ENCODE results near the gene RAPGEF1. TPM values are rescaled to one million over a fixed set of nuclear protein-coding genes. Genes with fewer than 3 reads are reported as not detected.

Gene RAPGEF1
- total RNA-seq, 1 donor from 2014 or later, result 33.3 TPM

DNA sequence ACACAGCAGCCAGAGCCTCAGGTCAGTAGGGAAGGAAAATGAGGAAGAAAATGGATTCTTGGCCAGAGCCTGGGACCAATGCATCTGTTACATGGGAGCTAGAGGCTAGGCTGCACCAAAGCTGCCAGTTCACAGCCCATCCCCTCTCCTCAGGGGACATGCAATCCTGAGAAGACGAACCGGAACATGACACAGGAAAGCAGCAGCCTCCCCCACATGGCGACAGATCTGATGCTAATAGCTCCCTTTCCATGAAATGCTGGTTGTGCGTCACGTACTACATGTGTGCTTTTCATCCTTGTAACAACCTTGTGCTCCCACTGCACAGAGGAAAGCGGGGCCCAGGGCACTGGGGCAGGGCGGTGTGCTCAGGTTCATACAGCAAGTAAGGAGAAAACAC is 127.0 kb downstream of the RAPGEF1 start:
- Mint-ChIP-seq H3K27me3 (ENCODE audit: insufficient read depth, low read depth) (peaks cover 4% of the 10 kb centered on the region), H3K27ac (no peak overlapping the region), H3K9me3 (no peaks in the 10 kb centered on the region), H3K4me3 (no peak overlapping the region), H3K36me3 (peaks cover 17% of the 10 kb centered on the region), H3K4me1 (peaks cover 24% of the 10 kb centered on the region)
- DNase-seq (ENCODE audit: low spot score), result no peak
- H3K79me2 ChIP-seq (ENCODE audit: low read depth), result no peaks in the 10 kb centered on the region
- no peak overlapping the region for H3K9ac ChIP-seq
- H3K9me3 ChIP-seq (ENCODE audit: low read depth), result no peaks in the 10 kb centered on the region
- H3K27ac ChIP-seq, result no peak overlapping the region
- peaks cover 24% of the 10 kb centered on the region for H3K4me1 ChIP-seq
- H3K27me3 ChIP-seq, result no peaks in the 10 kb centered on the region
- H4K20me1 ChIP-seq (ENCODE audit: low read depth), result no peaks in the 10 kb centered on the region
- no peak overlapping the region for H2AFZ ChIP-seq (replicated peaks)
- TF ChIP-seq EZH2phosphoT487 (IDR thresholded peaks at IDR 0.05) (no peak), EZH2 (IDR thresholded peaks at IDR 0.05) (no peak)
- TF ChIP-seq, protein P1, sequence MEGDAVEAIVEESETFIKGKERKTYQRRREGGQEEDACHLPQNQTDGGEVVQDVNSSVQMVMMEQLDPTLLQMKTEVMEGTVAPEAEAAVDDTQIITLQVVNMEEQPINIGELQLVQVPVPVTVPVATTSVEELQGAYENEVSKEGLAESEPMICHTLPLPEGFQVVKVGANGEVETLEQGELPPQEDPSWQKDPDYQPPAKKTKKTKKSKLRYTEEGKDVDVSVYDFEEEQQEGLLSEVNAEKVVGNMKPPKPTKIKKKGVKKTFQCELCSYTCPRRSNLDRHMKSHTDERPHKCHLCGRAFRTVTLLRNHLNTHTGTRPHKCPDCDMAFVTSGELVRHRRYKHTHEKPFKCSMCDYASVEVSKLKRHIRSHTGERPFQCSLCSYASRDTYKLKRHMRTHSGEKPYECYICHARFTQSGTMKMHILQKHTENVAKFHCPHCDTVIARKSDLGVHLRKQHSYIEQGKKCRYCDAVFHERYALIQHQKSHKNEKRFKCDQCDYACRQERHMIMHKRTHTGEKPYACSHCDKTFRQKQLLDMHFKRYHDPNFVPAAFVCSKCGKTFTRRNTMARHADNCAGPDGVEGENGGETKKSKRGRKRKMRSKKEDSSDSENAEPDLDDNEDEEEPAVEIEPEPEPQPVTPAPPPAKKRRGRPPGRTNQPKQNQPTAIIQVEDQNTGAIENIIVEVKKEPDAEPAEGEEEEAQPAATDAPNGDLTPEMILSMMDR (IDR thresholded peaks at IDR 0.05), result no peak
- H3K36me3 ChIP-seq, result no peaks in the 10 kb centered on the region
- no peak overlapping the region for H3K4me3 ChIP-seq
- peaks cover 15% of the 10 kb centered on the region for H3F3A ChIP-seq (ENCODE audit: low read depth)
- no peak overlapping the region for H3K4me2 ChIP-seq

DNA sequence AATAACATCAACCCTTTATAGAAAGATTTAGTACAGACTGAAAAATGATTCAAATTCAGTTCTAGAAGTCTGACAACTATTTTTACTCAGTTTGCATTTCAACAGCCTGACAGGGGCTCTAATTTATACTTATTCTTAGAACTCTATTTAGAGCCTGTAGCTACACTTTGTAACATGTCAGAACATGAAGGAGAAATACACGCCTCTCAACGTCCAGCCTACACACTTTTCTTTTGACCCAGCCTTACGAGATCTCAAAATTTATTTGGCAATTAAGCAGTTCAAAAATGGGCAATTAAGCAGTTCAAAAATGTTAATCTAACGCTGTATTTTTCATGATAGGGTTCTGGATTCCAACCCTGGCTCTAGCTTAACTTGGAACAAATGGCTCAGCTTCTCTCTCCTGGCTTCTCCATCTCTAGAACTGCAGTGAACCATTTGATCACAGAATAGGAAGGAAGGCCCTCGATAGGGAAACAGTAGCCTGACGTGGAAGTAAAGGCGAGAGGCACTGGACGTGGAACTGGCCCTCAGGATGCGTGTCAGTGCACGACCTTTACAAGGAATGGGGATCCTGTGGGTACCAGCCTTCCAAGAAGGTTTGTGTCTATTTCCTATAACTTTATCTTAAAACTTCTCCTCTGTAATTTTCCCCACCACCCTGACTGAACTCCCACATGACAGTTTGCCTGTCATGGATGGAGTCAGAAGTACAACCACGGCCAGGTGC is 128.1 kb downstream of the RAPGEF1 start:
- Histone ChIP-seq H3F3A (ENCODE audit: low read depth) (peaks cover 15% of the 10 kb centered on the region), H3K79me2 (ENCODE audit: low read depth) (no peaks in the 10 kb centered on the region), H4K20me1 (ENCODE audit: low read depth) (no peaks in the 10 kb centered on the region), H3K27me3 (no peaks in the 10 kb centered on the region), H3K27ac (no peak overlapping the region), H2AFZ (replicated peaks) (no peak overlapping the region), H3K4me3 (no peak overlapping the region), H3K4me1 (peaks cover 27% of the 10 kb centered on the region), H3K9me3 (ENCODE audit: low read depth) (no peaks in the 10 kb centered on the region), H3K4me2 (no peak overlapping the region), H3K9ac (no peak overlapping the region), H3K36me3 (no peaks in the 10 kb centered on the region)
- no peak overlapping the region for H3K4me3 Mint-ChIP-seq
- no peak overlapping the region for H3K27ac Mint-ChIP-seq
- TF ChIP-seq EZH2 (IDR thresholded peaks at IDR 0.05) (no peak), EZH2phosphoT487 (IDR thresholded peaks at IDR 0.05) (no peak)
- TF ChIP-seq, protein P1 (IDR thresholded peaks at IDR 0.05), result no peak
- DNase-seq (ENCODE audit: low spot score), result no peak
- peaks cover 13% of the 10 kb centered on the region for H3K36me3 Mint-ChIP-seq
- H3K27me3 Mint-ChIP-seq (ENCODE audit: insufficient read depth, low read depth), result peaks cover 8% of the 10 kb centered on the region
- H3K9me3 Mint-ChIP-seq, result no peaks in the 10 kb centered on the region
- peaks cover 28% of the 10 kb centered on the region for H3K4me1 Mint-ChIP-seq

DNA sequence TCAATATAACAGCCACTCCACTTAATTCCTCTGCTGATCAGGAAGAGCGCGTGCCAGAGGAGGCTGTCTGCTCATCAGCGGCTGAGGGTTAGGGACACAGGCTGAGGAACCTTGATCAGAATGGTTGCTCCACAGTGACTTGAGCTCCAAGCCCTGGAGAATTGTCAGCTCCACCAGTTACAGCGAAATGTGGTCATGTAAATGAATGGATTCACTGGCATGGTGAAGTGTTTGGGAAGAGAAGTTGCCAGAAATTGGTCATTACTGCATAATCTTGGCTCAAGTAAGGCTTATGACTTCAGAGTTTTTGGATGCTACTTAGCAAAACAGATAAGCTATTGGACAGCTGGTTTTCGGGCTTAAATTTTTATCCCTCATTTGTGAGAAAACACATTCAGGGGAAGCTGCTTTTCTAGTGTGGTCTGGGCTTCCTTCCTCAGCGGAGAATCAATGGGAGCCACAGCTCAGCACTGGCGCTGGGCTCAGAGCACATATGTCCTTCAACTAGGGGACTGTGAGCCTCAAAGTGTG is 129.6 kb downstream of the RAPGEF1 start:
- Histone ChIP-seq H2AFZ (replicated peaks) (no peak overlapping the region), H3K79me2 (ENCODE audit: low read depth) (no peaks in the 10 kb centered on the region), H3K4me1 (peaks cover 27% of the 10 kb centered on the region), H3K27me3 (no peaks in the 10 kb centered on the region), H3F3A (ENCODE audit: low read depth) (peaks cover 15% of the 10 kb centered on the region), H4K20me1 (ENCODE audit: low read depth) (no peaks in the 10 kb centered on the region), H3K9me3 (ENCODE audit: low read depth) (no peaks in the 10 kb centered on the region), H3K4me2 (no peak overlapping the region), H3K4me3 (no peak overlapping the region), H3K36me3 (no peaks in the 10 kb centered on the region), H3K27ac (no peak overlapping the region), H3K9ac (no peak overlapping the region)
- Mint-ChIP-seq H3K4me3 (no peak overlapping the region), H3K9me3 (no peaks in the 10 kb centered on the region), H3K36me3 (peaks cover 3% of the 10 kb centered on the region), H3K4me1 (peaks cover 28% of the 10 kb centered on the region), H3K27ac (peak overlapping the region; percentile 63), H3K27me3 (ENCODE audit: insufficient read depth, low read depth) (peaks cover 8% of the 10 kb centered on the region)
- TF ChIP-seq, protein P1 (IDR thresholded peaks at IDR 0.05), result no peak
- TF ChIP-seq EZH2phosphoT487 (IDR thresholded peaks at IDR 0.05) (no peak), EZH2 (IDR thresholded peaks at IDR 0.05) (no peak)
- no peak for DNase-seq (ENCODE audit: low spot score)
